ENCODE results near the gene CHI3L1.

The CHI3L1 gene

GRCh38 chr1:203143641-203144040, 42.9 kb downstream of the CHI3L1 start:
- no peaks in the 10 kb centered on the region for H4K20me1 ChIP-seq (ENCODE audit: insufficient read depth, low read length)

GRCh38 chr1:203142684-203143408, 43.7 kb downstream of the CHI3L1 start:
- Histone ChIP-seq H3K9me3 (ENCODE audit: insufficient read depth, low read length, severe bottlenecking) (no peaks in the 10 kb centered on the region), H3K9ac (ENCODE audit: low read depth, low read length) (no peak overlapping the region)

More at GRCh38 chr1:203143641-203144040, 42.9 kb downstream of the CHI3L1 start:
- no peaks in the 10 kb centered on the region for H3K4me1 ChIP-seq (ENCODE audit: insufficient read depth, low read length)
- no peak overlapping the region for H3K27ac ChIP-seq (ENCODE audit: low read length)
- ATAC-seq (ENCODE audit: insufficient read depth, low read depth) (no peak), DNase-seq (no peak)
- no peaks in the 10 kb centered on the region for H3K9me3 ChIP-seq (ENCODE audit: insufficient read depth, low read length, severe bottlenecking)
- peaks cover 38% of the 10 kb centered on the region for H3K27me3 ChIP-seq (ENCODE audit: insufficient read depth, low read length, poor library complexity)
- TF ChIP-seq EZH2 (IDR thresholded peaks at IDR 0.05; ENCODE audit: borderline replicate concordance, low read depth, low read length, severe bottlenecking) = no peak
- no peak for TF ChIP-seq CTCF (IDR thresholded peaks at IDR 0.05; ENCODE audit: borderline replicate concordance, extremely low read depth, low read length, poor library complexity, severe bottlenecking)
- no peak overlapping the region for H3K4me3 ChIP-seq (ENCODE audit: low read depth in 1 of 2, low read length in 2 of 2)
- no peak overlapping the region for H3K4me2 ChIP-seq (ENCODE audit: insufficient read depth, low read length)
- H3K9ac ChIP-seq (ENCODE audit: low read depth, low read length) = no peak overlapping the region
- H3K36me3 ChIP-seq (ENCODE audit: insufficient read depth, low read length) = no peaks in the 10 kb centered on the region
- no peaks in the 10 kb centered on the region for H3K79me2 ChIP-seq (ENCODE audit: insufficient read depth, low read length)
- H2AFZ ChIP-seq (ENCODE audit: low read depth, low read length) = no peak overlapping the region

GRCh38 chr1:203142124-203142523, 44.4 kb downstream of the CHI3L1 start:
- no peaks in the 10 kb centered on the region for H3K9me3 ChIP-seq (ENCODE audit: insufficient read depth, low read length, severe bottlenecking)
- no peak overlapping the region for H3K9ac ChIP-seq (ENCODE audit: low read depth, low read length)
- DNase-seq (no peak), ATAC-seq (ENCODE audit: insufficient read depth, low read depth) (no peak)
- no peak for TF ChIP-seq EZH2 (IDR thresholded peaks at IDR 0.05; ENCODE audit: borderline replicate concordance, low read depth, low read length, severe bottlenecking)
- TF ChIP-seq CTCF (IDR thresholded peaks at IDR 0.05; ENCODE audit: borderline replicate concordance, extremely low read depth, low read length, poor library complexity, severe bottlenecking) = no peak
- no peak overlapping the region for H2AFZ ChIP-seq (ENCODE audit: low read depth, low read length)
- H3K4me2 ChIP-seq (ENCODE audit: insufficient read depth, low read length) = no peak overlapping the region
- no peaks in the 10 kb centered on the region for H3K36me3 ChIP-seq (ENCODE audit: insufficient read depth, low read length)
- H3K27ac ChIP-seq (ENCODE audit: low read length) = no peak overlapping the region
- H3K4me3 ChIP-seq (ENCODE audit: low read depth in 1 of 2, low read length in 2 of 2) = no peak overlapping the region
- H3K79me2 ChIP-seq (ENCODE audit: insufficient read depth, low read length) = no peaks in the 10 kb centered on the region
- peaks cover 49% of the 10 kb centered on the region for H3K27me3 ChIP-seq (ENCODE audit: insufficient read depth, low read length, poor library complexity)
- no peaks in the 10 kb centered on the region for H3K4me1 ChIP-seq (ENCODE audit: insufficient read depth, low read length)
- no peaks in the 10 kb centered on the region; the same call in 1 of the 2 replicates for H4K20me1 ChIP-seq (ENCODE audit: insufficient read depth, low read length)

More at GRCh38 chr1:203142684-203143408, 43.7 kb downstream of the CHI3L1 start:
- Histone ChIP-seq H3K36me3 (ENCODE audit: insufficient read depth, low read length) (no peaks in the 10 kb centered on the region), H2AFZ (ENCODE audit: low read depth, low read length) (no peak overlapping the region), H3K4me3 (ENCODE audit: low read depth in 1 of 2, low read length in 2 of 2) (no peak overlapping the region), H3K27ac (ENCODE audit: low read length) (no peak overlapping the region), H3K27me3 (ENCODE audit: insufficient read depth, low read length, poor library complexity) (peaks cover 45% of the 10 kb centered on the region), H4K20me1 (ENCODE audit: insufficient read depth, low read length) (no peaks in the 10 kb centered on the region), H3K4me1 (ENCODE audit: insufficient read depth, low read length) (no peaks in the 10 kb centered on the region), H3K4me2 (ENCODE audit: insufficient read depth, low read length) (no peak overlapping the region), H3K79me2 (ENCODE audit: insufficient read depth, low read length) (no peaks in the 10 kb centered on the region)
- TF ChIP-seq CTCF (IDR thresholded peaks at IDR 0.05; ENCODE audit: borderline replicate concordance, extremely low read depth, low read length, poor library complexity, severe bottlenecking) = no peak
- TF ChIP-seq EZH2 (IDR thresholded peaks at IDR 0.05; ENCODE audit: borderline replicate concordance, low read depth, low read length, severe bottlenecking) = no peak
- no peak for ATAC-seq (ENCODE audit: insufficient read depth, low read depth)
- DNase-seq = no peak

All from DND-41 (cell line).